ENCODE measurements around the gene PPOX.

The PPOX gene

GRCh38 chr1:161162052-161162451 lies 4.2 kb upstream of the PPOX start:
- H3K4me3 ChIP-seq (ENCODE audit: low read length) = no peak overlapping the region
- TF ChIP-seq ZNF274 (IDR thresholded peaks at IDR 0.05; ENCODE audit: low read depth, low read length) = no peak

DNA sequence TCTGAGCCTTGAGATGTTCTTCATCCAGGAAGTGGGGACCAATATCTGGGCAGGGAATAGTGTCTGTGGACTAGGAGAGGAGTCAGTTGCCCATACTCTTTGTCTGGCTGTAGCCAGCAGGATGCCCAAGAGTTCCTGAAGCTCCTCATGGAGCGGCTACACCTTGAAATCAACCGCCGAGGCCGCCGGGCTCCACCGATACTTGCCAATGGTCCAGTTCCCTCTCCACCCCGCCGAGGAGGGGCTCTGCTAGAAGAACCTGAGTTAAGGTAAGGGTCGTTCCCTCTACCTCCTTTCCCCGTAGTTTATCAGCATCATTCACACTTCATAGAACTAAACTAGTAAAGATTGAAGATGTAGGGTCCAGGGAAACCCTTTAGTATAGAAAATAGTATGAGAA lies 3.4 kb upstream of the PPOX start:
- TF ChIP-seq ZNF274 (IDR thresholded peaks at IDR 0.05; ENCODE audit: low read depth, low read length) = no peak
- no peak overlapping the region for H3K4me3 ChIP-seq (ENCODE audit: low read length)

GRCh38 chr1:161163793-161164192 lies 2.4 kb upstream of the PPOX start:
- no peak overlapping the region for H3K4me3 ChIP-seq (ENCODE audit: low read length)
- TF ChIP-seq ZNF274 (IDR thresholded peaks at IDR 0.05; ENCODE audit: low read depth, low read length) = no peak

DNA sequence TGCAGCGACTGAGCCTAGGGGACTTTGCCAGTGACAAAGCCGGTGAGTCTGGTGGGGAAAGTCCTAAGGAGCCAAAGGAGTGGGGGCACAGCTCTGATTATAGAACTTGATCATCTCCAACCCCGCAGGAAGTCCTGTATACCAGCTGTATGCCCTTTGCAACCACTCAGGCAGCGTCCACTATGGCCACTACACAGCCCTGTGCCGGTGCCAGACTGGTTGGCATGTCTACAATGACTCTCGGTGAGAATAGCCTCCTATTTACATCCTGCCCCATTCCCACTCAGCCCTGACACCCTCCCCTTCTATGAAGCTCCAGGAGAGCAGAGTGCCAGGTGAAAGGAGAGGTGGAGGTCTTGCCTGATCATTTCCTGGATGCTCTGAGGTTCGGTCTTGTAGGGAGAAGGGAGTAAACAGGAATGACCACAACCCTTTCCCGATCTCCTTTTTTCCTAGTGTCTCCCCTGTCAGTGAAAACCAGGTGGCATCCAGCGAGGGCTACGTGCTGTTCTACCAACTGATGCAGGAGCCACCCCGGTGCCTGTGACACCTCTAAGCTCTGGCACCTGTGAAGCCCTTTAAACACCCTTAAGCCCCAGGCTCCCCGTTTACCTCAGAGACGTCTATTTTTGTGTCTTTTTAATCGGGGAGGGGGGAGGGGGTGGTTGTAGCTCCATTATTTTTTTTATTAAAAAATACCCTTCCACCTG lies 1.2 kb upstream of the PPOX start:
- TF ChIP-seq ZNF274 (IDR thresholded peaks at IDR 0.05; ENCODE audit: low read depth, low read length) = no peak
- H3K4me3 ChIP-seq (ENCODE audit: low read length) = peak overlapping the region; percentile 61; the same call in 1 of the 2 replicates

DNA sequence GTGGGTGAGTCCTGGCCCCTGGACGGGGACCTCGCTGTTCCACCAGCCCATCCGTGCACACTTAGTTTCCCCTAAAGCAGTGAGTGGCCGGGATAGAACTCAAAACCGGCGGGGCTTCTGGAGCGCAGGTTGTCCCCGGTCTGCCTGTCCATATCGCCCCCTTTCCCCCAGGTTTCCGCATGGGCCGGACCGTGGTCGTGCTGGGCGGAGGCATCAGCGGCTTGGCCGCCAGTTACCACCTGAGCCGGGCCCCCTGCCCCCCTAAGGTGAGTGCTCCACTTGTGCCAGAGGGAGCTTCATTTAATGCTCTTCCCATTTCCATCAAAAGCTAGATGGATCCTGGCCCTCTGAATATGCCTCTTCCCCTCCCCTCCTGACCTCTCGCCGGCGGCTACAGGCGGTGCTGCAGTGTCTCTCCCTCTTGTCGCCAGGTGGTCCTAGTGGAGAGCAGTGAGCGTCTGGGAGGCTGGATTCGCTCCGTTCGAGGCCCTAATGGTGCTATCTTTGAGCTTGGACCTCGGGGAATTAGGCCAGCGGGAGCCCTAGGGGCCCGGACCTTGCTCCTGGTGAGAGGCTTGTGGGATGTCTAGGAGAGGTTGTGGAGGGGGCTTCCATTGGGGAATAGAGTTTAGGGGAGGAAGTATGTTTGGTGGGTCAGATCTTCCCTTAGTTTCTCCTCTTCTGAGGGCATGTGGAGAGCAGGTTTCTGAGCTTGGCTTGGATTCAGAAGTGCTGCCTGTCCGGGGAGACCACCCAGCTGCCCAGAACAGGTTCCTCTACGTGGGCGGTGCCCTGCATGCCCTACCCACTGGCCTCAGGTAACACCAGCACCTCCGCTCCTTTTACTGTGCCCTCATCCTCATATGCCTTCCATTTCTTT lies 683 bp downstream of the PPOX start:
- no peak for TF ChIP-seq ZNF274 (IDR thresholded peaks at IDR 0.05; ENCODE audit: low read depth, low read length)
- peak overlapping the region; percentile 76 for H3K4me3 ChIP-seq (ENCODE audit: low read length)

GRCh38 chr1:161168906-161169305 lies 2.7 kb downstream of the PPOX start:
- no peak for TF ChIP-seq ZNF274 (IDR thresholded peaks at IDR 0.05; ENCODE audit: low read depth, low read length)
- H3K4me3 ChIP-seq (ENCODE audit: low read length) = no peak overlapping the region

GRCh38 chr1:161171191-161171590 lies 5.0 kb downstream of the PPOX start:
- H3K4me3 ChIP-seq (ENCODE audit: low read length) = no peak overlapping the region
- no peak for TF ChIP-seq ZNF274 (IDR thresholded peaks at IDR 0.05; ENCODE audit: low read depth, low read length)

DNA sequence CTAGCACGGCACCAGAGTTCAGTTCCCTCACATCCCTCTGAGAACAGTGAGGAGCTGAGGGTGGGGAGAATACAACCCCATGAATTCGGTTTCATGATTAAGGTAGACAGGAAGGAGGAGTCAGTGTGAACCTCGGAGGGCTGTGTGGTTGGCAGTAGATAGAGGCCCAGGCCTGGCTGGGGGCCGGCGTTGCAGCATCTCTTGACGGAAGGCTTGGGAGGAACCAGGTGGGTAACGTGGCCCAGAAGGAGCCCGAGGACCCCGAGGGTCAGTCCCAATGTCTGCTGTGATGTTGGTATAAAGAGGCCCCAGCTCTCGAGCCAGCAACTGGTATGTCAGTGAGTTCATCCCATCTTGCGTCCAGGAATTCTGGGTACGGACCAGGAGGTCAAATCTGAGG lies 5.5 kb downstream of the PPOX start:
- H3K4me3 ChIP-seq (ENCODE audit: low read length) = no peak overlapping the region
- no peak for TF ChIP-seq ZNF274 (IDR thresholded peaks at IDR 0.05; ENCODE audit: low read depth, low read length)

GRCh38 chr1:161172349-161172748 lies 6.1 kb downstream of the PPOX start:
- TF ChIP-seq ZNF274 (IDR thresholded peaks at IDR 0.05; ENCODE audit: low read depth, low read length) = no peak
- no peak overlapping the region for H3K4me3 ChIP-seq (ENCODE audit: low read length)

GRCh38 chr1:161172776-161173376 lies 6.7 kb downstream of the PPOX start:
- H3K4me3 ChIP-seq (ENCODE audit: low read length) = no peak overlapping the region
- TF ChIP-seq ZNF274 (IDR thresholded peaks at IDR 0.05; ENCODE audit: low read depth, low read length) = no peak

DNA sequence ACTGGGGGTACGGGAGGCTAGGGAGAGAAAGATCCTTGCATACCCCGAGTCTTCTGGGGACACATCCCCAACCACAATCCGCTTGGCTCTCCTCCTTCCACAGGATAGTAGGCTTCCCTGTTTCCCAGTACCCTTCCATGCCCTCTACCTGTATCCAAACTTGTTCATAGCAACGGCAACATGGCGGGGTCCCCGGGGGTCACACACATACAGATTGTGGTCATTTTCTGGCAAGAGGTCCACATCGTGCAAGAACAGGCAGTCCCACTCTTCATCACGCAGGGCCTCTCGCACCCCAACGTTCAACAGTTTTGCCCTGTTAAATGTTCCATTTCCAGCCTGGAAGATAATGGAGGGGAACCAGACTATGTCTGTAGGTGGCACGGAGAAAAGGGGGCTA lies 7.5 kb downstream of the PPOX start:
- no peak overlapping the region for H3K4me3 ChIP-seq (ENCODE audit: low read length)
- TF ChIP-seq ZNF274 (IDR thresholded peaks at IDR 0.05; ENCODE audit: low read depth, low read length) = no peak

- H3K4me3 ChIP-seq (ENCODE audit: low read length) = no peak overlapping the region
- TF ChIP-seq ZNF274 (IDR thresholded peaks at IDR 0.05; ENCODE audit: low read depth, low read length) = no peak
Observed at GRCh38 chr1:161174911-161175310, 8.7 kb downstream of the PPOX start.

DNA sequence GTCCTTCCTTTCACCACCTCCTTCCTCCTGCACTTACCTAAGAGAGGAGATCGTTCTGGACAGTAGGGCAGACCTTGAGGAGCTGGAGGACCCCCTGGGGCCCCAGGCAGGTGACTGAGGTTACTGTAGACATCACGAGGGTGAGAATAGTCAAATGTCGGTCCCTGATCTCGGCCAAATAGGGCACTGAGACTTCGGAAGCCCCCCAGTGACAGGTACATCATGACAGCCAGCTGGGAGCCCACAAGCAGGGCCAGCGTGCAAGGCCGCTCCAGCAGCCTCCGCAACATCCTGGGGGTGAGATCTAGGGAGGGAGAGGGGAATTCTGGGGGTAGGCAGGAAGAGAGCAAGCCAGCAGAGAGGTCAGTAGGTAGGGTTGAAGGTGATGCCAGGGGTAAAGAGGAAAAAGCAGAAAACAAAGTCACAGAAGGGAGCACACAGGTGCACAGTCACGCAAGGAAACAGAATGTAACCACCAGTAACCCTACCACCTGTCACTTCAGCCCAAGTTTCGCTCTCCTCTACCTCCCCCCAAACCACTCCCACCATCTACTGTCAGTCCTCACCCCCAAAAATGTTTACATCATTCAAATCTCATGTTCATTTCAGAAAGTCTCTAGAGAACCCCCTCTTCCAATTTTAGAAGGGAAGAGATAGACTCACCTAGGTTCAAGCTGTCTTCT lies 9.7 kb downstream of the PPOX start:
- TF ChIP-seq ZNF274 (IDR thresholded peaks at IDR 0.05; ENCODE audit: low read depth, low read length) = no peak
- peak overlapping the region; percentile 77; the same call in 1 of the 2 replicates for H3K4me3 ChIP-seq (ENCODE audit: low read length)

DNA sequence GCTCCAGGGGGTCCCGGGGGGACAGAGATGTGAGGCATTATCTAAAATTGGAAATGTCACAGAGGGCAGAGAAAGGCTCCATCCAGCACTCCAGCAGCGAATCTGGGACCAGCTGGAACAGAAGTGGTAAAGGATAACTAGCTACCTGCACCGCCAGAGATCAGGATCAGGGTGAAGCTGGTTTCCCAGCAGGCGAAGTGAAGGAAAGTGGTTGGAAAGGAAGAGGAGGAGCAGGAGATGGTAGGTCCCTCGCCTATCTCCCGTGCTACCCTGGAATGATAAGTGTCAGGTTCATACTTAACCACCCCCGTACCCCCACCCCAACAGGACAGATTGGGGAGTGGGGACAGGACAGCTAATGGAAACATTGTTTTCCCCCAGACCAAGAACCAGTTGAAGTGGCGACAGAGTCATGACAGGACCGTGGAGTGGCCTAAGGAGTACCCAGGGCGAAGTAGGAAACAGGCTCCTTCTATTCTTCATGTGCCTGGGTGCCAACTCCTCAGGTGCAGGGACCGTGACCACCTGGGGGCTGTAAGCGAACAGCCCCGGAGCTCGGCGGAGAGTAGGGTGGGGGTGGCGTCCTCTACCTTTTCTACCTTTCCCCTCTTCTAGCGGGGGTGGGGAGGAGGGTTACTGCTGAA lies 10.4 kb downstream of the PPOX start:
- peak overlapping the region; percentile 77 for H3K4me3 ChIP-seq (ENCODE audit: low read length)
- no peak for TF ChIP-seq ZNF274 (IDR thresholded peaks at IDR 0.05; ENCODE audit: low read depth, low read length)
